Measurements from ENCODE around the gene TUBB4B. TPM values are rescaled to one million over a fixed set of nuclear protein-coding genes. Genes with fewer than 3 reads are reported as not detected.

Gene TUBB4B
- total and polyA plus RNA-seq, 2 of the 4 experiments (the other 2 are of a cell fraction) = 237 to 529 TPM

GRCh38 chr9:137205126-137206069, 35.7 kb upstream of the TUBB4B start, which contains the start of the genes NDOR1 and TMEM203:
NDOR1 (plus strand) TSS chr9:137205700; CDS start chr9:137205778, 78 bp downstream.
TMEM203 (minus strand) TSS chr9:137205648; CDS start chr9:137205414, 234 bp downstream.
- ChIA-PET POLR2A (ENCODE audit: unreplicated experiment) (interaction anchor here (0.6 kb wide), 1 partner anchor 76 kb away, joined by 4 read pairs; no protein-coding TSS in a partner anchor), CTCF (no interaction called here)
- Histone ChIP-seq H3K4me1 (ENCODE audit: control insufficient read depth, insufficient read depth, low read length) (peaks cover 10% of the 10 kb centered on the region), H4K5ac (ENCODE audit: low read depth, low read length) (peak within 1 kb of the TSS; percentile 76), H3K27me3 (ENCODE audit: control insufficient read depth, insufficient read depth, low read length) (no peaks in the 10 kb centered on the region), H4K20me1 (ENCODE audit: insufficient read depth, low read length) (peaks cover 9% of the 10 kb centered on the region), H2BK5ac (ENCODE audit: low read depth, low read length, poor library complexity, severe bottlenecking) (peak within 1 kb of the TSS; percentile 41), H3K14ac (replicated peaks; ENCODE audit: low read depth, low read length) (peak within 1 kb of the TSS; percentile 66), H3K79me1 (ENCODE audit: low read depth in 1 of 2, low read length in 2 of 2) (peaks cover 45 to 63% of the 10 kb centered on the region in 2 experiments), H2AFZ (replicated peaks; ENCODE audit: low read length, poor library complexity) (peak within 1 kb of the TSS; percentile 97), H4K8ac (ENCODE audit: low read depth in 2 of 2, low read length in 2 of 2) (peak within 1 kb of the TSS; percentile 94 to 98), H3K9ac (ENCODE audit: low read depth, low read length) (peak within 1 kb of the TSS; percentile 89), H3K56ac (ENCODE audit: extremely low read depth, insufficient read depth, low read length) (peak within 1 kb of the TSS; percentile 71), H3K36me3 (ENCODE audit: control insufficient read depth, insufficient read depth, low read length) (peaks cover 8% of the 10 kb centered on the region), H3K9me1 (ENCODE audit: insufficient read depth, low read length) (0 out of 2 replicates have a peak, but pooled peaks cover 2% of the 10 kb centered on the region), H3K4me3 (ENCODE audit: insufficient read depth, low read depth, low read length) (peak within 1 kb of the TSS; percentile 93), H2BK15ac (ENCODE audit: low read depth, low read length) (no peak within 1 kb of the TSS), H3K4ac (ENCODE audit: low read depth, low read length) (peak within 1 kb of the TSS; percentile 89), H3K9me3 (ENCODE audit: control insufficient read depth, insufficient read depth, low read length) (no peaks in the 10 kb centered on the region), H2AK9ac (replicated peaks; ENCODE audit: low read depth, low read length, poor library complexity) (peak within 1 kb of the TSS; percentile 97), H3K27ac (ENCODE audit: insufficient read depth, low read length) (peak within 1 kb of the TSS; percentile 85), H3K23ac (ENCODE audit: low read depth, low read length) (peak within 1 kb of the TSS; percentile 98), H2AK5ac (ENCODE audit: low read depth, low read length) (peak within 1 kb of the TSS; percentile 90), H3K18ac (ENCODE audit: low read depth, low read length) (no peak within 1 kb of the TSS), H2BK120ac (ENCODE audit: low read depth, low read length) (no peak within 1 kb of the TSS), H4K91ac (ENCODE audit: insufficient read depth, low read depth, low read length) (peak within 1 kb of the TSS; percentile 75), H3K4me2 (ENCODE audit: low read depth, low read length) (peak within 1 kb of the TSS; percentile 99), H2BK20ac (ENCODE audit: low read depth, low read length) (no peak within 1 kb of the TSS)
- ATAC-seq (ENCODE audit: low read depth) (peak; percentile 53), DNase-seq (peak; percentile 77)
- dilution Hi-C loops (cut with HindIII; ENCODE audit: low sequenced_read_pairs, unreplicated experiment) (no loop called here), in situ Hi-C loops (cut with MboI; ENCODE audit: low sequenced_read_pairs) (no loop called here), intact Hi-C loops (cut with micrococcal nuclease) (no loop called here)
- TF ChIP-seq RAD21 (IDR thresholded peaks at IDR 0.05; ENCODE audit: low read length) (no peak; the same call in 1 of the 2 replicates), POLR2A (IDR thresholded peaks at IDR 0.05; ENCODE audit: low read depth, low read length) (peak; percentile 77), BHLHE40 (IDR thresholded peaks at IDR 0.05; ENCODE audit: low read depth, low read length) (no peak), MXI1 (IDR thresholded peaks at IDR 0.05; ENCODE audit: borderline replicate concordance, low read depth, low read length) (peak; percentile 85; the same call in 1 of the 2 replicates), MAZ (IDR thresholded peaks at IDR 0.05; ENCODE audit: borderline replicate concordance, low read depth, low read length) (peak; percentile 91; the same call in 1 of the 2 replicates)
- 0% methylated on average over 37 of the region's 98 CpGs; no CpG with 5 or more reads in 1 of the 2 experiments for WGBS, 2 experiments (ENCODE audit: extremely low coverage in 2 of 2, insufficient read length in 1 of 2)
- no TSS peak for BruUV-seq (replicated peaks)

Data from IMR-90 (cell line).